GM18907 (cell line): ENCODE measurements around the gene PARS2.
"Not testable (repeated sequence)": the region's sequence is repeated elsewhere in the genome, so short reads cannot be mapped to it uniquely, and the experiment has no call there.

ENCODE experiments used
- ATAC-seq: cut with Tn5 transposase; IDR thresholded peaks from one replicate; pipeline ENCODE4 v1.9.1; 2021; ENCODE audit warnings: mild to moderate bottlenecking, moderate library complexity; ENCODE audit not compliant: unreplicated experiment

PARS2 gene

GRCh38 chr1:54775828-54776721 is 11.8 kb upstream of the PARS2 start:
- ATAC-seq = not testable (repeated sequence)

GRCh38 chr1:54774820-54775498 is 10.6 kb upstream of the PARS2 start:
- ATAC-seq = no peak

GRCh38 chr1:54772951-54773350 is 8.6 kb upstream of the PARS2 start:
- ATAC-seq = no peak

GRCh38 chr1:54768093-54768492 is 3.8 kb upstream of the PARS2 start:
- no peak for ATAC-seq

- no peak for ATAC-seq
Observed at GRCh38 chr1:54767526-54767925, 3.2 kb upstream of the PARS2 start.

- ATAC-seq = no peak
Observed at GRCh38 chr1:54766726-54767125, 2.4 kb upstream of the PARS2 start.

- peak; percentile 23 for ATAC-seq
Observed at GRCh38 chr1:54764922-54765561, 719 bp upstream of the PARS2 start.

- ATAC-seq = no peak
Observed at GRCh38 chr1:54763816-54764132, 549 bp downstream of the PARS2 start.

- no peak for ATAC-seq
Observed at GRCh38 chr1:54758678-54759348, 5.5 kb downstream of the PARS2 start.

- ATAC-seq = no peak
Observed at GRCh38 chr1:54757833-54758232, 6.5 kb downstream of the PARS2 start.

- no peak for ATAC-seq
Observed at GRCh38 chr1:54754486-54755285, 9.6 kb downstream of the PARS2 start.

- no peak for ATAC-seq
Observed at GRCh38 chr1:54754045-54754444, 10.3 kb downstream of the PARS2 start.

GRCh38 chr1:54751426-54751825 is 12.9 kb downstream of the PARS2 start:
- ATAC-seq = no peak

GRCh38 chr1:54750596-54750995 is 13.7 kb downstream of the PARS2 start:
- no peak for ATAC-seq

- no peak for ATAC-seq
Observed at GRCh38 chr1:54748094-54748835, 16.1 kb downstream of the PARS2 start.

GRCh38 chr1:54745864-54746263 is 18.5 kb downstream of the PARS2 start:
- ATAC-seq = no peak

- no peak for ATAC-seq
Observed at GRCh38 chr1:54745274-54745673, 19.0 kb downstream of the PARS2 start.

- ATAC-seq = no peak
Observed at GRCh38 chr1:54744696-54745095, 19.6 kb downstream of the PARS2 start.

GRCh38 chr1:54743416-54744226 is 20.7 kb downstream of the PARS2 start:
- ATAC-seq = no peak
